ENCODE data around the gene TRAPPC8.

DNA sequence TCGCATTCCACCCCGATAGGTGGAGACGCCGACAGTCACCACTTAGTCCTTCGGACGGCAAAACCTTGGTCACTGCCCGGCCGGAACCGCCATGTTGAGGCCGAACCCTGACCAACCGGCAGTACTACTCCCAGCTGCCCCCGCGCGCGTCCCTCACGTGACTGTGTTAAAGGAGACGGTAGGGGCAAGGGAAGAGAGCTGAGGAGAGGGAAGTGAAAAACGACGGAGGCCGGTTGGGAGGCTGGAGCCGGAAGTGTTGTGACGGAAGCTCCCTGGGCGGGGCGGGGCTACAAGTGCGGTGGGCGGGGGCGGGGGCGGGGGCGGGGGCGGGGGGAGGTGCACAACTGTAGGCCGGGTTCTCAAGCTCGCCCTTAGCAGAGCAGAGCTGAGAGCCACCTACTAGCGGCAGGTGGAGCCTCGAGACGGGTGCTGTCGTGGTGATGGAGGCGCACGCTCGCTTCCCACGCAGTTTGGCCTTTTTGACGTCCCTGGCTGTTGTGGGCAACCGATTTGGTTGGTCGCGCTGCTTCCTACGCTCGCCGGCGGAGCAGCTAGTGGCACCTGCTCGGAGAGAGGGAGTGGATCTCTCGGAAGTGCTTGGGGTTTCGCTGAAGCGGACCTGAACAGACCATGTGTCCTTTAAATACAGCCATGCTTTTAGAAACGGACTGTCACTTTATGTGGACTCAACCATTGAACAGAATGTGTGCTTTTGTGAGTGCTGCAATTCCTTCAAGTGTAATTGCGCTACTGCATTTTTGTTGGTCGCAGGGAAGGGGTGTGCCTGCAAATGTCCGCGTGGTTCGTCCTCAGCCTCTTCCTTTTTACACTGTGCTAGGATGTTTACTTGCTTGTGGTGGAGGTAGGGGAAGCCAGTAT, at the start of gene TRAPPC8:
- TF ChIP-seq, protein P1, sequence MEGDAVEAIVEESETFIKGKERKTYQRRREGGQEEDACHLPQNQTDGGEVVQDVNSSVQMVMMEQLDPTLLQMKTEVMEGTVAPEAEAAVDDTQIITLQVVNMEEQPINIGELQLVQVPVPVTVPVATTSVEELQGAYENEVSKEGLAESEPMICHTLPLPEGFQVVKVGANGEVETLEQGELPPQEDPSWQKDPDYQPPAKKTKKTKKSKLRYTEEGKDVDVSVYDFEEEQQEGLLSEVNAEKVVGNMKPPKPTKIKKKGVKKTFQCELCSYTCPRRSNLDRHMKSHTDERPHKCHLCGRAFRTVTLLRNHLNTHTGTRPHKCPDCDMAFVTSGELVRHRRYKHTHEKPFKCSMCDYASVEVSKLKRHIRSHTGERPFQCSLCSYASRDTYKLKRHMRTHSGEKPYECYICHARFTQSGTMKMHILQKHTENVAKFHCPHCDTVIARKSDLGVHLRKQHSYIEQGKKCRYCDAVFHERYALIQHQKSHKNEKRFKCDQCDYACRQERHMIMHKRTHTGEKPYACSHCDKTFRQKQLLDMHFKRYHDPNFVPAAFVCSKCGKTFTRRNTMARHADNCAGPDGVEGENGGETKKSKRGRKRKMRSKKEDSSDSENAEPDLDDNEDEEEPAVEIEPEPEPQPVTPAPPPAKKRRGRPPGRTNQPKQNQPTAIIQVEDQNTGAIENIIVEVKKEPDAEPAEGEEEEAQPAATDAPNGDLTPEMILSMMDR (IDR thresholded peaks at IDR 0.05; ENCODE audit: insufficient read depth, low read length) = no peak
- TF ChIP-seq, protein P2, sequence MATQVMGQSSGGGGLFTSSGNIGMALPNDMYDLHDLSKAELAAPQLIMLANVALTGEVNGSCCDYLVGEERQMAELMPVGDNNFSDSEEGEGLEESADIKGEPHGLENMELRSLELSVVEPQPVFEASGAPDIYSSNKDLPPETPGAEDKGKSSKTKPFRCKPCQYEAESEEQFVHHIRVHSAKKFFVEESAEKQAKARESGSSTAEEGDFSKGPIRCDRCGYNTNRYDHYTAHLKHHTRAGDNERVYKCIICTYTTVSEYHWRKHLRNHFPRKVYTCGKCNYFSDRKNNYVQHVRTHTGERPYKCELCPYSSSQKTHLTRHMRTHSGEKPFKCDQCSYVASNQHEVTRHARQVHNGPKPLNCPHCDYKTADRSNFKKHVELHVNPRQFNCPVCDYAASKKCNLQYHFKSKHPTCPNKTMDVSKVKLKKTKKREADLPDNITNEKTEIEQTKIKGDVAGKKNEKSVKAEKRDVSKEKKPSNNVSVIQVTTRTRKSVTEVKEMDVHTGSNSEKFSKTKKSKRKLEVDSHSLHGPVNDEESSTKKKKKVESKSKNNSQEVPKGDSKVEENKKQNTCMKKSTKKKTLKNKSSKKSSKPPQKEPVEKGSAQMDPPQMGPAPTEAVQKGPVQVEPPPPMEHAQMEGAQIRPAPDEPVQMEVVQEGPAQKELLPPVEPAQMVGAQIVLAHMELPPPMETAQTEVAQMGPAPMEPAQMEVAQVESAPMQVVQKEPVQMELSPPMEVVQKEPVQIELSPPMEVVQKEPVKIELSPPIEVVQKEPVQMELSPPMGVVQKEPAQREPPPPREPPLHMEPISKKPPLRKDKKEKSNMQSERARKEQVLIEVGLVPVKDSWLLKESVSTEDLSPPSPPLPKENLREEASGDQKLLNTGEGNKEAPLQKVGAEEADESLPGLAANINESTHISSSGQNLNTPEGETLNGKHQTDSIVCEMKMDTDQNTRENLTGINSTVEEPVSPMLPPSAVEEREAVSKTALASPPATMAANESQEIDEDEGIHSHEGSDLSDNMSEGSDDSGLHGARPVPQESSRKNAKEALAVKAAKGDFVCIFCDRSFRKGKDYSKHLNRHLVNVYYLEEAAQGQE (IDR thresholded peaks at IDR 0.05; ENCODE audit: insufficient replicate concordance, low read depth) = no peak
- peak; percentile 87 for TF ChIP-seq POLR2AphosphoS5 (IDR thresholded peaks at IDR 0.05; ENCODE audit: low read depth)
